Lung (tissue), 12 donors: Measurements from ENCODE around the gene GLRA2. TPM values are rescaled to one million over a fixed set of nuclear protein-coding genes. Genes with fewer than 3 reads are reported as not detected.

Source experiments
- ATAC-seq: fragments of 200-7000 bp; cut with Tn5 transposase; one replicate; pipeline ENCODE4 v1.9.1; 2020; ENCODE audit warnings: moderate number of reproducible peaks; ENCODE audit not compliant: insufficient read depth, low FRiP score
- DNase-seq, 3 donors: peaks; one replicate each; pipeline ENCODE4 v3.0.0-alpha.2; 2013 to 2017
- H3K27ac ChIP-seq, 2 donors: one replicate each; pipeline ENCODE4 v1.5.1; 2013; ENCODE audit warnings: mild to moderate bottlenecking in 2 of 2, moderate library complexity in 2 of 2, control low read depth in 1 of 2, inconsistent platforms in 1 of 2, low read depth in 1 of 2, low read length in 1 of 2
- H3K27me3 ChIP-seq, 3 donors: one replicate each; pipeline ENCODE4 v1.5.1; 2013; ENCODE audit warnings: low read length in 2 of 3; ENCODE audit not compliant: control insufficient read depth in 3 of 3, insufficient read depth in 3 of 3
- H3K36me3 ChIP-seq, 4 donors: one replicate each; pipeline ENCODE4 v1.5.1; 2013; ENCODE audit warnings: low read length in 4 of 4, mild to moderate bottlenecking in 1 of 4, moderate library complexity in 1 of 4; ENCODE audit not compliant: control insufficient read depth in 4 of 4, insufficient read depth in 4 of 4
- H3K4me1 ChIP-seq, 5 donors: one replicate each; pipeline ENCODE4 v1.5.1; 2013; ENCODE audit warnings: low read length in 5 of 5, mild to moderate bottlenecking in 2 of 5, moderate library complexity in 1 of 5; ENCODE audit not compliant: control insufficient read depth in 5 of 5, insufficient read depth in 5 of 5
- H3K4me3 ChIP-seq: one replicate; pipeline ENCODE4 v1.5.1; 2013; ENCODE audit warnings: mild to moderate bottlenecking, control low read depth, moderate library complexity
- H3K9ac ChIP-seq, 2 donors: one replicate each; pipeline ENCODE4 v1.5.1; 2013; ENCODE audit warnings: low read length in 2 of 2, control low read depth in 1 of 2; ENCODE audit not compliant: insufficient read depth in 1 of 2
- H3K9me3 ChIP-seq, 4 donors: one replicate each; pipeline ENCODE4 v1.5.1; 2013; ENCODE audit warnings: low read length in 3 of 4, mild to moderate bottlenecking in 1 of 4, moderate library complexity in 1 of 4; ENCODE audit not compliant: control insufficient read depth in 4 of 4, insufficient read depth in 3 of 4
- WGBS, 2 donors: extraction: QIAGEN DNeasy Blood & Tissue Kit; methylation state at CpG; one replicate each; pipeline ENCODE4 v1.1.7; 2013; 5-methylcytosine and 5-hydroxymethylcytosine counted together
- polyA plus RNA-seq, 2 donors: library from polyadenylated mRNA; stranded (reverse); fragments of 200-250 nt; gene quantifications; one replicate each; pipeline ENCODE4 v1.2.1, GENCODE V29; 2013
- total RNA-seq, 2 donors: library from RNA; depleted of rRNA in 1 of 2; stranded (reverse); fragments of >200 nt in 1 of 2; gene quantifications; one replicate each; pipeline ENCODE4 v1.2.1, GENCODE V29; 2014 to 2021
- TF ChIP-seq, protein P1 (sequence below): IDR thresholded peaks from 2 replicates; pipeline ENCODE4 v1.5.1; 2012; ENCODE audit warnings: mild to moderate bottlenecking; ENCODE audit errors: control extremely low read depth, extremely low read depth
- donor health status: control.
- donor health status: control.
- donor health status: Bipolar disorder and iron deficiency.
- donor health status: healthy.
- donor health status: DM: yes; HTN: yes; CAD: no.

The GLRA2 gene
- total and polyA plus RNA-seq, 4 donors = 0.60 TPM; not detected in 3

GRCh38 chrX:14690553-14690952, 161.2 kb downstream of the GLRA2 start:
- Histone ChIP-seq H3K27ac (no peak overlapping the region), H3K4me1 (no peaks in the 10 kb centered on the region), H3K36me3 (no peaks in the 10 kb centered on the region), H3K9me3 (peaks cover 0 to 2% (median 0%) of the 10 kb centered on the region in 4 donors), H3K27me3 (peaks cover 0 to 16% (median 0%) of the 10 kb centered on the region in 3 donors), H3K9ac (no peak overlapping the region), H3K4me3 (no peak overlapping the region)
- DNase-seq (no peak), ATAC-seq (no peak)
- 77 to 92% methylated on average over 8 of the region's 8 CpGs for WGBS, 2 donors
- TF ChIP-seq, protein P1, sequence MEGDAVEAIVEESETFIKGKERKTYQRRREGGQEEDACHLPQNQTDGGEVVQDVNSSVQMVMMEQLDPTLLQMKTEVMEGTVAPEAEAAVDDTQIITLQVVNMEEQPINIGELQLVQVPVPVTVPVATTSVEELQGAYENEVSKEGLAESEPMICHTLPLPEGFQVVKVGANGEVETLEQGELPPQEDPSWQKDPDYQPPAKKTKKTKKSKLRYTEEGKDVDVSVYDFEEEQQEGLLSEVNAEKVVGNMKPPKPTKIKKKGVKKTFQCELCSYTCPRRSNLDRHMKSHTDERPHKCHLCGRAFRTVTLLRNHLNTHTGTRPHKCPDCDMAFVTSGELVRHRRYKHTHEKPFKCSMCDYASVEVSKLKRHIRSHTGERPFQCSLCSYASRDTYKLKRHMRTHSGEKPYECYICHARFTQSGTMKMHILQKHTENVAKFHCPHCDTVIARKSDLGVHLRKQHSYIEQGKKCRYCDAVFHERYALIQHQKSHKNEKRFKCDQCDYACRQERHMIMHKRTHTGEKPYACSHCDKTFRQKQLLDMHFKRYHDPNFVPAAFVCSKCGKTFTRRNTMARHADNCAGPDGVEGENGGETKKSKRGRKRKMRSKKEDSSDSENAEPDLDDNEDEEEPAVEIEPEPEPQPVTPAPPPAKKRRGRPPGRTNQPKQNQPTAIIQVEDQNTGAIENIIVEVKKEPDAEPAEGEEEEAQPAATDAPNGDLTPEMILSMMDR = no peak

- H3K36me3 ChIP-seq = no peaks in the 10 kb centered on the region
- TF ChIP-seq, protein P1 = no peak
- no peak overlapping the region for H3K27ac ChIP-seq
- no peaks in the 10 kb centered on the region for H3K9me3 ChIP-seq
- H3K4me3 ChIP-seq = no peak overlapping the region
- ATAC-seq = no peak
- H3K4me1 ChIP-seq = no peaks in the 10 kb centered on the region
- WGBS, 2 donors = 70 to 91% methylated on average over 2 of the region's 2 CpGs
- DNase-seq = no peak
- H3K27me3 ChIP-seq = peaks cover 4 to 21% (median 7%) of the 10 kb centered on the region in 3 donors
- H3K9ac ChIP-seq = no peak overlapping the region
Observed at GRCh38 chrX:14694611-14695010, 165.3 kb downstream of the GLRA2 start.

- no peak overlapping the region for H3K4me3 ChIP-seq
- H3K9me3 ChIP-seq = no peaks in the 10 kb centered on the region
- H3K27me3 ChIP-seq = peaks cover 4 to 17% (median 7%) of the 10 kb centered on the region in 3 donors
- no peaks in the 10 kb centered on the region for H3K36me3 ChIP-seq
- H3K9ac ChIP-seq = no peak overlapping the region
- TF ChIP-seq, protein P1 = no peak
- 64 to 76% methylated on average over 3 of the region's 3 CpGs for WGBS, 2 donors
- H3K4me1 ChIP-seq = no peaks in the 10 kb centered on the region
- ATAC-seq (no peak), DNase-seq (peak in 2 of 3 donors; percentile 1 to 9)
- H3K27ac ChIP-seq = no peak overlapping the region
Observed at GRCh38 chrX:14697451-14697850, 168.1 kb downstream of the GLRA2 start.

DNA sequence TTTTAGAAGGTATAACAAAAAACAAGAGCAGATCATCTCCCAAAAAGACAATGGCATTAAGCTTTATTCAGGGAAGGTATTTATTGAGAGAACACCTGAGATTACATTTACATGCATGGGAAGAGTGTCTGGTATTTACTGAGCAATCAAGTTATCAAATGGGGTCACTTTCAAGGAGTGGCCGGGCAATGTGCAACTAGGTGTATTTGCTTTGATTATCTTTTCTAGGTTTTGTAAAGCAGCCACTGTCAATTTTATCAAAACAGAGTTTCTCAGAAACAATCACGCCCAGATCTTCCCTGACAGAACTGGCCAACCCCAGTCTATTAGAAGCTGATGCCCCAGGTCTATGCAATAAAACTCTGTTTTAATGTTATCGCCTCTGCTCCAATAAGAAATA, 169.5 kb downstream of the GLRA2 start:
- WGBS, 2 donors = 86 to 96% methylated on average over 3 of the region's 3 CpGs
- ATAC-seq = no peak
- no peaks in the 10 kb centered on the region for H3K36me3 ChIP-seq

More for the DNA sequence above, 169.5 kb downstream of the GLRA2 start:
- no peak for DNase-seq
- H3K9ac ChIP-seq = no peak overlapping the region
- TF ChIP-seq, protein P1 = no peak
- no peaks in the 10 kb centered on the region for H3K9me3 ChIP-seq
- no peak overlapping the region for H3K27ac ChIP-seq
- H3K4me3 ChIP-seq = no peak overlapping the region
- no peaks in the 10 kb centered on the region for H3K4me1 ChIP-seq
- H3K27me3 ChIP-seq = peaks cover 4 to 24% (median 7%) of the 10 kb centered on the region in 3 donors
